Stimulated activated naive B cell treated with anti-CD40 and anti-IgM and Interleukin-4, amounts not matched to agents 10 μg/mL and 1 μg/mL and 100 μg/mL, for 72 hours (primary cell): ENCODE results near the gene LYL1.

Experiments used
- ATAC-seq, 2 donors: fragments of 150-1000 bp; cut with Tn5 transposase; replicated peaks; 2 replicates each; pipeline ENCODE4 v1.10.0; 2021; ENCODE audit warnings: moderate library complexity in 1 of 2
- DNase-seq: peaks from one replicate; pipeline ENCODE4 v3.0.0; 2021
- H3K27ac Mint-ChIP-seq: one replicate; pipeline ENCODE4 v1.8.0; 2022; ENCODE audit warnings: mild to moderate bottlenecking, mixed read lengths
- H3K27me3 Mint-ChIP-seq, 2 donors: one replicate each; pipeline ENCODE4 v1.8.0; 2022; ENCODE audit warnings: mixed read lengths in 2 of 2
- H3K36me3 Mint-ChIP-seq, 2 donors: one replicate each; pipeline ENCODE4 v1.8.0; 2022; ENCODE audit warnings: mixed read lengths in 2 of 2, mild to moderate bottlenecking in 1 of 2
- H3K4me1 Mint-ChIP-seq, 2 donors: one replicate each; pipeline ENCODE4 v1.8.0; 2022; ENCODE audit warnings: mixed read lengths in 2 of 2, mild to moderate bottlenecking in 1 of 2
- H3K4me3 Mint-ChIP-seq, 2 donors: one replicate each; pipeline ENCODE4 v1.8.0; 2022; ENCODE audit warnings: mild to moderate bottlenecking in 2 of 2, mixed read lengths in 2 of 2, moderate library complexity in 1 of 2
- H3K9me3 Mint-ChIP-seq, 2 donors: one replicate each; pipeline ENCODE4 v1.8.0; 2022; ENCODE audit warnings: mixed read lengths in 2 of 2, mild to moderate bottlenecking in 1 of 2

The LYL1 gene

GRCh38 chr19:13104848-13105711 lies 2.4 kb upstream of the LYL1 start:
- peaks cover 24 to 41% of the 10 kb centered on the region in 2 donors for H3K36me3 Mint-ChIP-seq
- H3K4me1 Mint-ChIP-seq: peaks cover 29 to 73% of the 10 kb centered on the region in 2 donors
- H3K27ac Mint-ChIP-seq: peak overlapping the region; percentile 95
- no peaks in the 10 kb centered on the region for H3K27me3 Mint-ChIP-seq
- peaks cover 0 to 3% of the 10 kb centered on the region in 2 donors for H3K9me3 Mint-ChIP-seq
- ATAC-seq (peak; percentile 0), DNase-seq (peak; percentile 35)
- peak overlapping the region; percentile 92 to 96 for H3K4me3 Mint-ChIP-seq

GRCh38 chr19:13104360-13104847 lies 1.7 kb upstream of the LYL1 start:
- Mint-ChIP-seq H3K4me3 (peak overlapping the region; percentile 92 to 96), H3K4me1 (peaks cover 34 to 77% of the 10 kb centered on the region in 2 donors), H3K36me3 (peaks cover 25 to 43% of the 10 kb centered on the region in 2 donors), H3K27ac (peak overlapping the region; percentile 95), H3K9me3 (peaks cover 0 to 4% of the 10 kb centered on the region in 2 donors), H3K27me3 (no peaks in the 10 kb centered on the region)
- ATAC-seq: peak; percentile 41 to 48
- DNase-seq: peak; percentile 85

- ATAC-seq (peak; percentile 0 to 1), DNase-seq (peak; percentile 31)
- Mint-ChIP-seq H3K27ac (peak overlapping the region; percentile 95), H3K9me3 (peaks cover 0 to 4% of the 10 kb centered on the region in 2 donors), H3K4me1 (peaks cover 35 to 79% of the 10 kb centered on the region in 2 donors), H3K27me3 (no peaks in the 10 kb centered on the region), H3K36me3 (peaks cover 24 to 43% of the 10 kb centered on the region in 2 donors), H3K4me3 (peak overlapping the region; percentile 92 to 96)
Measured at GRCh38 chr19:13103581-13104359, 1.1 kb upstream of the LYL1 start.

- Mint-ChIP-seq H3K9me3 (peaks cover 0 to 4% of the 10 kb centered on the region in 2 donors), H3K4me1 (peaks cover 42 to 87% of the 10 kb centered on the region in 2 donors), H3K27me3 (no peaks in the 10 kb centered on the region), H3K27ac (peak overlapping the region; percentile 95), H3K36me3 (peaks cover 22 to 41% of the 10 kb centered on the region in 2 donors), H3K4me3 (peak overlapping the region; percentile 92 to 94)
- DNase-seq: no peak
- ATAC-seq: peak; percentile 15 to 18
Measured at GRCh38 chr19:13102416-13102665, 317 bp downstream of the LYL1 start.

- Mint-ChIP-seq H3K27me3 (no peaks in the 10 kb centered on the region), H3K9me3 (peaks cover 0 to 4% of the 10 kb centered on the region in 2 donors), H3K4me3 (peak overlapping the region; percentile 92 to 94), H3K4me1 (peaks cover 43 to 88% of the 10 kb centered on the region in 2 donors), H3K27ac (peak overlapping the region; percentile 95), H3K36me3 (peaks cover 17 to 38% of the 10 kb centered on the region in 2 donors)
- no peak for ATAC-seq
- DNase-seq: no peak
Measured at GRCh38 chr19:13101590-13102415, 855 bp downstream of the LYL1 start.

GRCh38 chr19:13100841-13101589 lies 1.6 kb downstream of the LYL1 start:
- no peak for ATAC-seq
- Mint-ChIP-seq H3K4me1 (peaks cover 46 to 92% of the 10 kb centered on the region in 2 donors), H3K4me3 (peak overlapping the region; percentile 92 to 94)

GRCh38 chr19:13100031-13100588 lies 2.5 kb downstream of the LYL1 start:
- peak; percentile 28 to 29 for ATAC-seq
- H3K4me3 Mint-ChIP-seq: peak overlapping the region; percentile 92 to 94
- peaks cover 17 to 32% of the 10 kb centered on the region in 2 donors for H3K36me3 Mint-ChIP-seq
- no peaks in the 10 kb centered on the region for H3K27me3 Mint-ChIP-seq
- peaks cover 0 to 4% of the 10 kb centered on the region in 2 donors for H3K9me3 Mint-ChIP-seq
- peaks cover 49 to 88% of the 10 kb centered on the region in 2 donors for H3K4me1 Mint-ChIP-seq
- peak overlapping the region; percentile 94 for H3K27ac Mint-ChIP-seq
- DNase-seq: peak; percentile 68

More at GRCh38 chr19:13100841-13101589, 1.6 kb downstream of the LYL1 start:
- H3K27ac Mint-ChIP-seq: peak overlapping the region; percentile 95
- H3K9me3 Mint-ChIP-seq: peaks cover 0 to 4% of the 10 kb centered on the region in 2 donors
- peaks cover 17 to 38% of the 10 kb centered on the region in 2 donors for H3K36me3 Mint-ChIP-seq
- DNase-seq: no peak
- H3K27me3 Mint-ChIP-seq: no peaks in the 10 kb centered on the region

GRCh38 chr19:13099073-13099999 lies 3.3 kb downstream of the LYL1 start:
- peaks cover 0 to 4% of the 10 kb centered on the region in 2 donors for H3K9me3 Mint-ChIP-seq
- H3K27ac Mint-ChIP-seq: peak overlapping the region; percentile 94
- DNase-seq (peak; percentile 57), ATAC-seq (no peak)
- peak overlapping the region; percentile 92 to 94 for H3K4me3 Mint-ChIP-seq
- H3K27me3 Mint-ChIP-seq: no peaks in the 10 kb centered on the region
- peaks cover 14 to 28% of the 10 kb centered on the region in 2 donors for H3K36me3 Mint-ChIP-seq
- H3K4me1 Mint-ChIP-seq: peaks cover 49 to 88% of the 10 kb centered on the region in 2 donors

GRCh38 chr19:13098277-13099072 lies 4.2 kb downstream of the LYL1 start:
- ATAC-seq: no peak
- Mint-ChIP-seq H3K9me3 (peaks cover 0 to 4% of the 10 kb centered on the region in 2 donors), H3K36me3 (peaks cover 13 to 28% of the 10 kb centered on the region in 2 donors), H3K27me3 (no peaks in the 10 kb centered on the region), H3K4me1 (peaks cover 52 to 86% of the 10 kb centered on the region in 2 donors), H3K4me3 (peak overlapping the region; percentile 84 to 87), H3K27ac (peak overlapping the region; percentile 94)
- DNase-seq: peak; percentile 30

- H3K27ac Mint-ChIP-seq: peak overlapping the region; percentile 94
- H3K4me1 Mint-ChIP-seq: peaks cover 50 to 80% of the 10 kb centered on the region in 2 donors
- peak overlapping the region; percentile 81 to 87 for H3K4me3 Mint-ChIP-seq
- H3K9me3 Mint-ChIP-seq: peaks cover 0 to 4% of the 10 kb centered on the region in 2 donors
- peaks cover 13 to 28% of the 10 kb centered on the region in 2 donors for H3K36me3 Mint-ChIP-seq
- peak; percentile 4 to 5 for ATAC-seq
- H3K27me3 Mint-ChIP-seq: no peaks in the 10 kb centered on the region
- DNase-seq: no peak
Measured at GRCh38 chr19:13097463-13098258, 5.0 kb downstream of the LYL1 start.

GRCh38 chr19:13097033-13097462 lies 5.6 kb downstream of the LYL1 start:
- peak overlapping the region; percentile 78 to 87 for H3K4me3 Mint-ChIP-seq
- DNase-seq: no peak
- peaks cover 0 to 4% of the 10 kb centered on the region in 2 donors for H3K9me3 Mint-ChIP-seq
- no peak for ATAC-seq
- H3K27me3 Mint-ChIP-seq: no peaks in the 10 kb centered on the region
- H3K36me3 Mint-ChIP-seq: peaks cover 13 to 26% of the 10 kb centered on the region in 2 donors
- H3K27ac Mint-ChIP-seq: peak overlapping the region; percentile 90
- H3K4me1 Mint-ChIP-seq: peaks cover 50 to 77% of the 10 kb centered on the region in 2 donors
